CD8-positive, alpha-beta memory T cell (primary cell): ENCODE measurements around the gene TDRD9. TPM values are rescaled to one million over a fixed set of nuclear protein-coding genes. Genes with fewer than 3 reads are reported as not detected.

Experiments
- CTCF ChIA-PET: fragments of 350-600 bp; sonication (Branson Sonifier 250); formaldehyde crosslinking; loops from one replicate; lab custom pipeline; 2021; ENCODE audit warnings: antibody characterized with exemption; lab: Charles Lee
- POLR2A ChIA-PET: fragments of 350-600 bp; sonication (Branson Sonifier 250); formaldehyde crosslinking; loops from one replicate; lab custom pipeline; 2021; ENCODE audit warnings: antibody characterized with exemption; lab: Charles Lee
- DNase-seq, 5 donors: peaks; one replicate each; pipeline versions ENCODE4 v3.0.0 to v3.0.0-alpha.2; 2020 to 2022; ENCODE audit warnings: mixed read lengths in 1 of 5
- H3K27ac ChIP-seq: one replicate; pipeline ENCODE4 v1.7.0; 2013; ENCODE audit warnings: low read depth, mild to moderate bottlenecking, low read length, moderate library complexity
- H3K27me3 ChIP-seq: 2 replicates; pipeline ENCODE4 v1.7.0; 2013; ENCODE audit warnings: low read length, mild to moderate bottlenecking; ENCODE audit not compliant: insufficient read depth, poor library complexity, severe bottlenecking
- H3K36me3 ChIP-seq: 2 replicates; pipeline ENCODE4 v1.7.0; 2013; ENCODE audit warnings: mild to moderate bottlenecking, low read length, moderate library complexity; ENCODE audit not compliant: insufficient read depth
- H3K4me1 ChIP-seq: 2 replicates; pipeline ENCODE4 v1.7.0; 2013; ENCODE audit warnings: mild to moderate bottlenecking, low read length, moderate library complexity; ENCODE audit not compliant: insufficient read depth
- H3K4me3 ChIP-seq: 2 replicates; pipeline ENCODE4 v1.7.0; 2013; ENCODE audit warnings: mild to moderate bottlenecking, low read length
- H3K9me3 ChIP-seq: 2 replicates; pipeline ENCODE4 v1.7.0; 2013; ENCODE audit warnings: mild to moderate bottlenecking, low read length
- H3K27ac Mint-ChIP-seq, 8 donors: one replicate each; pipeline ENCODE4 v1.8.0; 2020 to 2021; ENCODE audit warnings: mixed read lengths in 8 of 8, mild to moderate bottlenecking in 6 of 8, inconsistent platforms in 3 of 8, moderate library complexity in 3 of 8
- H3K27me3 Mint-ChIP-seq, 2 donors: one replicate each; pipeline ENCODE4 v1.8.0; 2020 to 2021; ENCODE audit warnings: mixed read lengths in 2 of 2, mild to moderate bottlenecking in 1 of 2, moderate library complexity in 1 of 2
- H3K36me3 Mint-ChIP-seq, 3 donors: one replicate each; pipeline ENCODE4 v1.8.0; 2020 to 2021; ENCODE audit warnings: mixed read lengths in 3 of 3, inconsistent platforms in 1 of 3, mild to moderate bottlenecking in 1 of 3
- H3K4me1 Mint-ChIP-seq, 3 donors: one replicate each; pipeline ENCODE4 v1.8.0; 2020 to 2021; ENCODE audit warnings: mixed read lengths in 3 of 3, inconsistent platforms in 1 of 3, mild to moderate bottlenecking in 1 of 3
- H3K4me3 Mint-ChIP-seq, 7 donors: one replicate each; pipeline ENCODE4 v1.8.0; 2020 to 2021; ENCODE audit warnings: mixed read lengths in 7 of 7, mild to moderate bottlenecking in 6 of 7, moderate library complexity in 4 of 7, inconsistent platforms in 2 of 7
- H3K9me3 Mint-ChIP-seq, 5 donors: one replicate each; pipeline ENCODE4 v1.8.0; 2020 to 2022; ENCODE audit warnings: mixed read lengths in 5 of 5, mild to moderate bottlenecking in 3 of 5, moderate library complexity in 2 of 5, inconsistent platforms in 1 of 5
- polyA plus RNA-seq: library from polyadenylated mRNA; unstranded; fragments of 300-500 nt; fragmentation: Illumina TruSeq; gene quantifications from one replicate; pipeline ENCODE4 v1.2.3, GENCODE V29; 2021
- total RNA-seq, 2 experiments: library from RNA; stranded (reverse); gene quantifications; one replicate each; pipeline ENCODE4 v1.2.3, GENCODE V29; 2021

TDRD9 gene
- total and polyA plus RNA-seq, 3 experiments from 2014 or later: 0.44 to 1.3 (median 0.46) TPM

DNA sequence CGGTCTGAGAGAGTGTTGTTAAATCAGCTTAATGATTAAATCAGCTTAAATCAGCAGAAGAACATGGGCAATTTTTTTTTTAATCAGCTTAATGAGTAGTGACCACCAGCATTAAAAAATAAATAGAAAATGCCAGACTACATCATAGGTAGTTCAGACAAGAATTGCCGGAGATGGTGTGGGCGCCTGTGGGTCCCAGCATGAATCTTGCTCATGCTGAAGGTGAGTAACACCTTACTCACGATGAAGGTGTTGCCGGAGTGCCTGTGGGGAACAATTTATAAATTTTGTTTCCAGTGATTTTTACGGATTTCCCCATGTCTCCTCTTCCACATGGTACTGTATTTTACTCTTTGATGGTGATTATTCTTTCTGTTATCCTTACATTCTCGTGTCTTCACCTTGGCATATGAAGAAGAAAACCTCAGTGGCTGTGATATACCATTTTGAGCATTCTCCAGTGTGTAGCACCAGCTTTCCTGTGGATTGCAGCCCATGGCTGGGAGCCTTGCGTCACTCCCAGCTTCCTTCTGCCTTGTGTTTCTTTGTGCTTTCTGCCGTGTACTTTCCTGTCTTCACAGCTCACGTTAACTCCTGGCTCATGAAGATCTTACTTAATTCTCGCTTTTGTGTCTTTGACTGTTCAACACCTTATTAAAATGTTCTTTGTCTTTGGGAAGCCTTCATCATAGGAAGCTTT lies 4.7 kb downstream of the TDRD9 start:
- H3K27me3 ChIP-seq: no peaks in the 10 kb centered on the region
- H3K9me3 ChIP-seq: no peaks in the 10 kb centered on the region
- ChIA-PET CTCF (no interaction called here), POLR2A (no interaction called here)
- H3K4me3 ChIP-seq: no peak overlapping the region
- Mint-ChIP-seq H3K36me3 (peaks cover 0 to 2% (median 0%) of the 10 kb centered on the region in 3 donors), H3K4me1 (no peaks in the 10 kb centered on the region), H3K9me3 (no peaks in the 10 kb centered on the region), H3K27ac (no peak overlapping the region), H3K4me3 (no peak overlapping the region), H3K27me3 (peaks cover 0 to 7% of the 10 kb centered on the region in 2 donors)
- no peaks in the 10 kb centered on the region for H3K36me3 ChIP-seq
- no peak for DNase-seq
- no peak overlapping the region for H3K27ac ChIP-seq
- no peaks in the 10 kb centered on the region for H3K4me1 ChIP-seq

DNA sequence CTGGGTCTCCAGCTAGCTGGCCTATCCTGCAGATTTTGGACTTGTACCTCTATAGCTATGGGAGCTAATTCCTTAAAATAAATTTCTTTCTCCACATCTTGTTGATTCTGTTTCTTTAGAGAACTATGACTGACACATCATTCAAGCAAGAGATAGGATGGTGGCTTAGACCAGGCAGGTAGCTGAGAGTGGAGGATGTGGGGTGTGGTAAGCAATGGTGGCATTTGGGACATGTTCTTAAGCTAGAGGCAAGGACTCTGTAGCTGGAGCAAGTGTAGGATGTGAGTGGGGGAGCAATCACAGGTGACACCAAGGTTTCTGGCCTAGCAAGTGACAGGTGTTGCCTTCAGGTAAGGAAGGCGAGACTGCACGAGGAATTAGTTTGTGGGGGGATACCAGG lies 6.8 kb downstream of the TDRD9 start:
- Mint-ChIP-seq H3K36me3 (peaks cover 0 to 2% (median 0%) of the 10 kb centered on the region in 3 donors), H3K27ac (peak overlapping the region in 1 of 8 donors; percentile 7), H3K4me3 (no peak overlapping the region), H3K4me1 (no peaks in the 10 kb centered on the region), H3K9me3 (no peaks in the 10 kb centered on the region), H3K27me3 (peaks cover 6 to 10% of the 10 kb centered on the region in 2 donors)
- H3K4me3 ChIP-seq: no peak overlapping the region
- POLR2A ChIA-PET: no interaction called here
- H3K27ac ChIP-seq: no peak overlapping the region
- CTCF ChIA-PET: no interaction called here
- DNase-seq: no peak
- H3K27me3 ChIP-seq: no peaks in the 10 kb centered on the region
- H3K4me1 ChIP-seq: no peaks in the 10 kb centered on the region
- no peaks in the 10 kb centered on the region for H3K9me3 ChIP-seq
- H3K36me3 ChIP-seq: no peaks in the 10 kb centered on the region

DNA sequence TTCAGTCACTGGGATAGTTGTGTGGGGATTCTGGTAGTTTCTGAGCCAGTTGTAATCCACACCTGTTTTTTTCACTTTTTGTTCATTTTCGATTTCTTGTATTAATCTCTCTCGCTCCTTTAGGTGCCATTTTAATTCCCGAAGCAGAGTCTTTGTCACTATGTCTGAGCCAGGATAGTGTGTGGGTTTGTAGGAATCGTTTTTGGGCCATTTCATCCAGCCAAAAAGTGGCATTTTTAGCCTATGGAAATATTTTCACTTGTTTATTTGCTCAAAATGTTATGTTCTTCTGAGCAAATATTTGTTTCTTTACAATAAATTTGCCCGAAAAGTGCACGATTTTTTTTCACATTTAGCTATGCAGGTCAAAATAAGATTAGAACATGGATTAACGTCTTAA lies 13.2 kb downstream of the TDRD9 start:
- Mint-ChIP-seq H3K4me1 (no peaks in the 10 kb centered on the region), H3K9me3 (peaks cover 0 to 1% (median 0%) of the 10 kb centered on the region in 5 donors), H3K36me3 (no peaks in the 10 kb centered on the region), H3K27me3 (peaks cover 26 to 51% of the 10 kb centered on the region in 2 donors), H3K27ac (no peak overlapping the region), H3K4me3 (no peak overlapping the region)
- ChIA-PET CTCF (interaction anchor here (1.2 kb wide), 1 partner anchor 15 kb away, joined by 3 read pairs; no protein-coding TSS in a partner anchor), POLR2A (no interaction called here)
- Histone ChIP-seq H3K9me3 (no peaks in the 10 kb centered on the region), H3K27me3 (peaks cover 5% of the 10 kb centered on the region), H3K27ac (no peak overlapping the region), H3K4me3 (no peak overlapping the region), H3K36me3 (no peaks in the 10 kb centered on the region), H3K4me1 (no peaks in the 10 kb centered on the region)
- DNase-seq: no peak

DNA sequence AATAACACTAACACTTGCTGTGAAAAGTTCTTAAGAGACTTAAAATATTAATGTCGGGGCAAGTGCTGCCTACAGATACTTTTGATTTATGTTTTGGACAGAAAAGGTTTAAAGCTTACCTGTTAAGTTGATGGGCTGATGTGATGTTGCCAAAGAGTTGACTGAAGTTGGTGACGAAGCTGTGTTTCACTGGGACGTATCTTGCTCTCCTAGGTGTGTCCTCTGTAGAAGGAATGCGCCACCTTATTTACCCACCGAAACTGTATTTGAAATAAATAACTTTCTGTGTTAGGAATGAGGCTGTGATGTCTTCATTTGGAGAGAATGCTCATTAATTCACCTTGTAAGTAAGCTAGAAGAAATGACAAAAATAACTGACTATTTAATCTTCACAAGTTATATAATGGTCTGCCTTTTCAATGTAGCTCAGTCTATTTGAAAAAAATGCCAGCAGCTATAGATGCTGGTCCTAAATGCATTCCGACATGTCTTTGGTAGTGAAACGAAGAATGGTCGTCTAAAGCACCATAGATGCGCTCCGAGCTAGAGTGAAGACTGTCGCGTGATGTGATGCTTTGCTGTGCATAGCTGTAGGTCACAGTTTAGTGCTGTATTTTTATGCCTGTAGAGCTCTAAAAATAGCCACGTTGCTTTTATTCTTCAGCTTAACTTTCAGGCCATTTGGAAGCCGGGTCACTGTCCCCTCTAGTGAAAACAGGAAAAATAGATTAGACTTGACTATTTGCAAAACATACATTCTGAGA lies 13.9 kb downstream of the TDRD9 start, which contains the start of gene RD3L:
Gene RD3L (minus strand): TSS at position 557 of the 764 bp plus-strand sequence. CDS start 834 bp downstream, outside the sequence.
- no peak within 1 kb of the TSS for H3K27ac Mint-ChIP-seq
- H3K9me3 Mint-ChIP-seq: peaks cover 0 to 1% (median 0%) of the 10 kb centered on the region in 5 donors
- H3K27ac ChIP-seq: no peak within 1 kb of the TSS
- no peaks in the 10 kb centered on the region for H3K36me3 ChIP-seq
- ChIA-PET POLR2A (no interaction called here), CTCF (interaction anchor here (1.2 kb wide), 1 partner anchor 15 kb away, joined by 3 read pairs; no protein-coding TSS in a partner anchor)
- H3K9me3 ChIP-seq: no peaks in the 10 kb centered on the region
- H3K27me3 ChIP-seq: peaks cover 5% of the 10 kb centered on the region
- no peak within 1 kb of the TSS for H3K4me3 Mint-ChIP-seq
- H3K4me3 ChIP-seq: no peak within 1 kb of the TSS
- no peaks in the 10 kb centered on the region for H3K36me3 Mint-ChIP-seq
- no peak for DNase-seq
- H3K27me3 Mint-ChIP-seq: peaks cover 29 to 57% of the 10 kb centered on the region in 2 donors
- H3K4me1 ChIP-seq: no peaks in the 10 kb centered on the region
- H3K4me1 Mint-ChIP-seq: no peaks in the 10 kb centered on the region

DNA sequence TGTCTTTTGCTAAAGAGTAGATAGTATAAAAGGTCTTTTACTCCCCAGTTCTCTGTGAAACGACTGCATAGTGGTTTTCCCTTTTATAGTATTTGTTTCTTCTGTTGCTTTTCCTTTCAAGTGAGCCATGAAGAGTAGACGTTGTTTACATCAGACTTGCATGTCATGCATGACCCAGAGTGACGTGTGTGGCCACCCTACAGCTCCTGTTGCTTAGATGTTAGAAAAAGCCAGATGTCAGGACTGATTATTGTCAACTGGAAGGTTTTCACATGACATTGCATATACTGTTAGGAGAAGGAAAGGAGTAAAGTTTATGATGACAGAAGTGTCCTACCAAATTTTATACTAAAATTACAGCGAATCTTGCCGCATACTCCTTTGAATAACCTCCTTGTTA lies 15.4 kb downstream of the TDRD9 start:
- H3K27me3 Mint-ChIP-seq: peaks cover 37 to 61% of the 10 kb centered on the region in 2 donors
- no peak overlapping the region for H3K4me3 Mint-ChIP-seq
- H3K27me3 ChIP-seq: peaks cover 5% of the 10 kb centered on the region
- H3K9me3 ChIP-seq: no peaks in the 10 kb centered on the region
- H3K27ac ChIP-seq: no peak overlapping the region
- H3K36me3 ChIP-seq: no peaks in the 10 kb centered on the region
- no peaks in the 10 kb centered on the region for H3K4me1 Mint-ChIP-seq
- CTCF ChIA-PET: no interaction called here
- no peak overlapping the region for H3K4me3 ChIP-seq
- DNase-seq: no peak
- no peaks in the 10 kb centered on the region for H3K36me3 Mint-ChIP-seq
- no peaks in the 10 kb centered on the region for H3K4me1 ChIP-seq
- peaks cover 0 to 1% (median 0%) of the 10 kb centered on the region in 5 donors for H3K9me3 Mint-ChIP-seq
- no peak overlapping the region for H3K27ac Mint-ChIP-seq
- POLR2A ChIA-PET: no interaction called here

DNA sequence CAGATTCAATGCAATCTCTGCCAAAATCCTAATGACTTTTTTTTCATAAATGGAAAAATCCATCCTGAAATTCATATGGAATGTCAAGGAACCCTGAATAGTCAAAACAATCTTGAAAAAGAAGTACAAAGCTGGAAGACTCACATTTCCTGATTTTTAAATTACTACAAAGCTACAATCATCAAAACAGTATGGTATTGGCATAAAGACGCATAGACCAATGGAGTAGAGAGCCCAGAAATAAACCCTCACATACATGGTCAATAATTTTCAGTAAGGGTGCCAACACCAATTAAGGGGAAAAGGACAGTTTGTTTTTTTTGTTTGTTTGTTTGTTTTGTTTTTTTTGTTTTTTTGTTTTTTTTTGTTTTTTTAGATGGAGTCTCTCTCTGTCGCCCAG lies 18.7 kb downstream of the TDRD9 start:
- H3K4me3 Mint-ChIP-seq: no peak overlapping the region
- Histone ChIP-seq H3K27me3 (no peaks in the 10 kb centered on the region), H3K9me3 (no peaks in the 10 kb centered on the region), H3K4me1 (no peaks in the 10 kb centered on the region), H3K36me3 (no peaks in the 10 kb centered on the region), H3K4me3 (no peak overlapping the region), H3K27ac (no peak overlapping the region)
- H3K9me3 Mint-ChIP-seq: peaks cover 0 to 1% (median 0%) of the 10 kb centered on the region in 5 donors
- no peak for DNase-seq
- ChIA-PET CTCF (no interaction called here), POLR2A (no interaction called here)
- H3K27me3 Mint-ChIP-seq: peaks cover 31 to 43% of the 10 kb centered on the region in 2 donors
- no peaks in the 10 kb centered on the region for H3K36me3 Mint-ChIP-seq
- H3K4me1 Mint-ChIP-seq: no peaks in the 10 kb centered on the region
- H3K27ac Mint-ChIP-seq: no peak overlapping the region

DNA sequence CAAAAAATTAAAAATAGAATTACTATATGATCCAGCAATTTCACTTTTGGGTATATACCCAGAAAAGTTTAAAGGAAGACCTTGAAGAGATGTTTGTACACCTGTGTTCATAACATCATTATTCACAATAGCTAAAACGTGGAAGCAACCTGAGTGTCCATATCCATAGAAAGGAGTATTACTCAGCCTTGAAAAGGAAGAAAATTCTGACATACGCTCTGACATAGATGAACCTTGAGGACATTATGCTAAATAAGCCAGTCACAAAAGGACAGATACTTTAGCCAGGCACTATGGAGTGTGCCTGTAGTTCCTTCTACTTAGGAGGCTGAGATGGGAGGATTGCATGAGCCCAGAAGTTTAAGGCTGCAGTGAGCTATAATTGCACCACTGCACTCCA lies 20.2 kb downstream of the TDRD9 start:
- ChIA-PET CTCF (no interaction called here), POLR2A (no interaction called here)
- peaks cover 0 to 1% (median 0%) of the 10 kb centered on the region in 5 donors for H3K9me3 Mint-ChIP-seq
- no peaks in the 10 kb centered on the region for H3K4me1 ChIP-seq
- H3K36me3 Mint-ChIP-seq: no peaks in the 10 kb centered on the region
- no peak overlapping the region for H3K4me3 ChIP-seq
- no peak overlapping the region for H3K4me3 Mint-ChIP-seq
- H3K27me3 Mint-ChIP-seq: peaks cover 20 to 41% of the 10 kb centered on the region in 2 donors
- no peak for DNase-seq
- no peaks in the 10 kb centered on the region for H3K9me3 ChIP-seq
- no peaks in the 10 kb centered on the region for H3K36me3 ChIP-seq
- H3K27ac ChIP-seq: no peak overlapping the region
- no peaks in the 10 kb centered on the region for H3K27me3 ChIP-seq
- no peaks in the 10 kb centered on the region for H3K4me1 Mint-ChIP-seq
- no peak overlapping the region for H3K27ac Mint-ChIP-seq
